NCI-H1694 (cell line): ENCODE data around the gene FAM209B.
"Not testable (repeated sequence)": the region's sequence is repeated elsewhere in the genome, so short reads cannot be mapped to it uniquely, and the experiment has no call there.

Experiments used
- DNase-seq: peaks from one replicate; lab custom pipeline; 2025; lab: John Stamatoyannopoulos, UW

The FAM209B gene

GRCh38 chr20:56540415-56540814, 7.4 kb downstream of the FAM209B start:
- no peak for DNase-seq

GRCh38 chr20:56542489-56543030, 9.5 kb downstream of the FAM209B start:
- no peak for DNase-seq

- no peak for DNase-seq
These were observed 18.5 kb downstream of the FAM209B start for GRCh38 chr20:56551571-56551970.

- DNase-seq, result no peak
These were observed 20.0 kb downstream of the FAM209B start for GRCh38 chr20:56552911-56553629.

- DNase-seq, result peak; percentile 79
These were observed 21.8 kb downstream of the FAM209B start for GRCh38 chr20:56554869-56555268.

GRCh38 chr20:56558968-56559367, 25.9 kb downstream of the FAM209B start:
- DNase-seq, result no peak

- DNase-seq, result not testable (repeated sequence)
These were observed 31.5 kb downstream of the FAM209B start for GRCh38 chr20:56564526-56564925.

- no peak for DNase-seq
These were observed 32.5 kb downstream of the FAM209B start for GRCh38 chr20:56565511-56565910.

- DNase-seq, result no peak
These were observed 33.6 kb downstream of the FAM209B start for GRCh38 chr20:56566621-56567020.

GRCh38 chr20:56570832-56571231, 37.8 kb downstream of the FAM209B start:
- no peak for DNase-seq

- no peak for DNase-seq
These were observed 39.1 kb downstream of the FAM209B start for GRCh38 chr20:56572172-56572571.

GRCh38 chr20:56573986-56574385, 40.9 kb downstream of the FAM209B start:
- no peak for DNase-seq

GRCh38 chr20:56574531-56575142, 41.6 kb downstream of the FAM209B start:
- no peak for DNase-seq

GRCh38 chr20:56575157-56575556, 42.1 kb downstream of the FAM209B start:
- no peak for DNase-seq

GRCh38 chr20:56575961-56576360, 42.9 kb downstream of the FAM209B start:
- no peak for DNase-seq

- no peak for DNase-seq
These were observed 46.3 kb downstream of the FAM209B start for GRCh38 chr20:56579301-56579710.

GRCh38 chr20:56580226-56580625, 47.2 kb downstream of the FAM209B start:
- DNase-seq, result no peak

- no peak for DNase-seq
These were observed 48.7 kb downstream of the FAM209B start for GRCh38 chr20:56581701-56582100.

- DNase-seq, result no peak
These were observed 49.5 kb downstream of the FAM209B start for GRCh38 chr20:56582542-56582941.

- no peak for DNase-seq
These were observed 51.9 kb downstream of the FAM209B start for GRCh38 chr20:56584916-56585315.
